ENCODE results near the gene ZNF823.
"Not testable (repeated sequence)": the region's sequence is repeated elsewhere in the genome, so short reads cannot be mapped to it uniquely, and the experiment has no call there.

ZNF823 gene

GRCh38 chr19:11693505-11694499 lies 44.9 kb downstream of the ZNF823 start:
- H3K27ac ChIP-seq, result peak overlapping the region; percentile 67 to 70
- no peak for DNase-seq (ENCODE audit: low spot score)
- H3K4me3 ChIP-seq, result peak overlapping the region; percentile 78
- TF ChIP-seq CTCF (IDR thresholded peaks at IDR 0.05), result no peak

GRCh38 chr19:11692127-11692790 lies 46.5 kb downstream of the ZNF823 start:
- no peak for DNase-seq (ENCODE audit: low spot score)
- no peak overlapping the region for H3K27ac ChIP-seq
- no peak overlapping the region for H3K4me3 ChIP-seq
- TF ChIP-seq CTCF (IDR thresholded peaks at IDR 0.05), result no peak

GRCh38 chr19:11685676-11686650 lies 52.8 kb downstream of the ZNF823 start:
- H3K27ac ChIP-seq, result no peak overlapping the region
- H3K4me3 ChIP-seq, result no peak overlapping the region
- TF ChIP-seq CTCF (IDR thresholded peaks at IDR 0.05), result no peak
- DNase-seq (ENCODE audit: low spot score), result no peak

GRCh38 chr19:11684987-11685675 lies 53.6 kb downstream of the ZNF823 start:
- Histone ChIP-seq H3K4me3 (no peak overlapping the region), H3K27ac (no peak overlapping the region)
- DNase-seq (ENCODE audit: low spot score), result no peak
- TF ChIP-seq CTCF (IDR thresholded peaks at IDR 0.05), result no peak

- Histone ChIP-seq H3K27ac (no peak overlapping the region), H3K4me3 (no peak overlapping the region)
- TF ChIP-seq CTCF (IDR thresholded peaks at IDR 0.05), result no peak
- no peak for DNase-seq (ENCODE audit: low spot score)
Observed at GRCh38 chr19:11680689-11681302, 58.0 kb downstream of the ZNF823 start.

- DNase-seq (ENCODE audit: low spot score), result no peak
- TF ChIP-seq CTCF (IDR thresholded peaks at IDR 0.05), result no peak
- Histone ChIP-seq H3K27ac (no peak overlapping the region), H3K4me3 (no peak overlapping the region)
Observed at GRCh38 chr19:11678504-11678903, 60.2 kb downstream of the ZNF823 start.

GRCh38 chr19:11676661-11677600 lies 61.8 kb downstream of the ZNF823 start:
- not testable (repeated sequence) for H3K27ac ChIP-seq; DNase-seq (ENCODE audit: low spot score); H3K4me3 ChIP-seq

All from coronary artery (tissue), 2 donors.